COLO829 (cell line): Measurements from ENCODE around the gene SNED1.
A peak's percentile ranks its signal among the peaks of the same experiment; 100 is the strongest.

Experiments
- DNase-seq: peaks from one replicate; pipeline ENCODE4 v3.0.0; 2012; ENCODE audit warnings: low spot score

Gene SNED1

DNA sequence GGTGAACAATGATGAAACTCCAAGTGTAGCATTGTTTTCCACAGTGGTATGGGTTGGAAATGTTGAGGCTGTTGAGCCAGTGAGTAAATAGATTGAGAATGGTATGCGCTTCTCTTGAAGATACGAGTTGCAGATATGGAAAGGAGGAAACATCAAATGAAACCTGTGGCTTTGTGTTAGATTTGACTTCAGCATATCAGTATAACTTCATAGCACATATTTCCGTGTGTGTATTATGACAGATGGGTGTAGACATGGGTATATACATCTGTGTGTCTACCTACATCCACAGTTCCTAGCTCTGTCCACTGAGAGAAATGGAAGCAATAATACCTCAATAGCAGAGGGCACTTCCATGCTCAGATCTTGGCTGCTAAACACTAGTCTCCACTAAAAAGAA, 8.0 kb downstream of the SNED1 start:
- no peak for DNase-seq

DNA sequence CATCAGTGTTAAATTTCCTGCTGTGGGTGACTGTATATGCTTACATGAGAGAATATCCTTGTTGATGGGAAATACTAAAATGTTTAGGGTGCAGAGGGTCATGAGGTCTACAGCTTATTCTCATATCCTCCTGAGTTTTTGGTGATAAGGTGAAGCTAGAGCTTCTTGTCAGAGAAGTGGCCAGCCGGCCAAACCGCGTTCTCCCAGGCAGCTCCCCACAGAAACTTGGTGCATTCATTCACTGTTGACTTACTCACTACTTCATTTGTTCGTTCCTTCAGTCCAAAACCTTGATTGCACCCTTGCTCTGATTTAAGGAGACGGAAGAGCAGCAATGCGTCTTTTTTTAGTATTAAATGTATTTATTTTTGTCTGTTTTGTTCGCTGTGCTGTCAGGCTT, 8.7 kb downstream of the SNED1 start:
- DNase-seq: no peak

DNA sequence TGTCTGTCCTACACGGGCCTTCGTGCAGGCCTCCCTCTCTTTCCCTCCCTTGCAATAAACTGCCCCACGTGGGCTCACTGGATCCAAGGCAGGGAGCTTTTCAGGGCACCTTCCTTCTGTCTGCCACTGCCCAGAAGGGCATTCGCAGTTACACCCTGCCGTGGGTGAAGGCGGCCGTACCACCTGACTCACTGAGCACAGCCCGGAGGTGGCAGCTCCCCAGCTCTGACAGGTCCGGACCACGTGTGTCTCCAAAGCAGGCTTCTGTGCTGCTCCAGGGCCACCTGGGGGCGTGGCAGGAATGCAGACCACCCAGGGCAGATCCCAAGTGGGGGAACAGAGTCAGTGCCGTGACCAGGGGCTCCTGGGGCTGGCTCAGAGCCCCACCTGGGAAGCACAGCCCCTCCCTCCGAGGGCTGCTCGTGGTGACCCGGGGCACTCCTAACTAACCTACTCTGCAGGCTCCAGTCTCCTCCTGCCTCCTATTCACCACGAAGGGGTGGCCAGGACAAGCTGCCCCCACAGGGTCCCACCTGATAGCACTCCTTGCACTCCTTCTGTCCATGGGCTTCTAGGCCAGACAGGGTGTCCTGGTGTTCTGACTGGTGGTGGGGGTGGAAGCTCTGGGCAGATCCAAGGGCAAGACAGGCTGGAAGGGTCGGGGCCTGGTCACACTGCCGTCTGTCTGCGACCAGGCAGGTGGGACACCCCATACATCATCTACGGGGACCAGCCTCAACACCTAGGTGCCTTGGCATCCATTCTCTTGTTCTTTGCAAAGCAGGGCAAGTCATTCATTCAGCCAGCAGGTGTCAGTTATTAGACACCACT, 9.7 kb downstream of the SNED1 start:
- DNase-seq: no peak

DNA sequence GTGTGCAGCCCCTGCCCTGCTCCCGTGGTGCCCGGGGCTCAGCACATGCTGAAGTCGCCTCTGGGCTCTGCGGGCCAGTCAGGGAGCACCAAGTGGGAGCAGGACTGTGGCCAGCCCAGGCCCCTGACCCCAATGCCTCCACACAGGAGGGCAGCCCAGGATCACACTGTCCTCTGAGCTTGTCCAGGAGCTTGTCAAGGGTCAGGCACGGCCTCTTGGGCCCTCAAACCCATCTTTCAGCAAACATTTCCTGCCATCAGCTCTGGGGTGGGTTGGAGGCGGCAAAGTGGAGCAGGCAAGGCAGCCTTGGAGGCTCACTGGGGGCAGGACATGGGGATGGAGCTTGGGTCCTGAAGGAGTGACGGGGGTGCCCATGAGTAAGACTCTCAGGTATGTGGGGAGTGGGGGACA, 10.3 kb downstream of the SNED1 start:
- no peak for DNase-seq

DNA sequence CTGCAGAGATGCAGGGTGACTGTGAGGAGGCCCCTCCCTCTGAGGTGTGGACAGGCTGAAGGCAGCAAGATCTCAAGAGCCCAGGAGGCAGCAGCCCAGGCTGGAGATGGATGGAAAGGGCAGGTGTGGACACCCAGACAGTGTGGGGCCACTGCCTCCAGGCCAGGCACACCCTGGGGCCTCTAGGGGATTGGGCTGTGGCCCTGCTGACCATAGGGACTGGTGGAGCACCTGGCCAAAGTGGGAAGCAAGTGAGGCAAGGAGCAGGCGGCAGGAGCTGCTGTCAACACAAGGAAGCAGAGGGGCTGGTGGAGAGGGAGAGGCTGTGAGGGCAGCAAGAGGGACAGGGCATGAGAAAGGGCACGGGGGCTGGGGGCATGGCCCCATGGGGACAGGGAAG, 10.8 kb downstream of the SNED1 start:
- no peak for DNase-seq

DNA sequence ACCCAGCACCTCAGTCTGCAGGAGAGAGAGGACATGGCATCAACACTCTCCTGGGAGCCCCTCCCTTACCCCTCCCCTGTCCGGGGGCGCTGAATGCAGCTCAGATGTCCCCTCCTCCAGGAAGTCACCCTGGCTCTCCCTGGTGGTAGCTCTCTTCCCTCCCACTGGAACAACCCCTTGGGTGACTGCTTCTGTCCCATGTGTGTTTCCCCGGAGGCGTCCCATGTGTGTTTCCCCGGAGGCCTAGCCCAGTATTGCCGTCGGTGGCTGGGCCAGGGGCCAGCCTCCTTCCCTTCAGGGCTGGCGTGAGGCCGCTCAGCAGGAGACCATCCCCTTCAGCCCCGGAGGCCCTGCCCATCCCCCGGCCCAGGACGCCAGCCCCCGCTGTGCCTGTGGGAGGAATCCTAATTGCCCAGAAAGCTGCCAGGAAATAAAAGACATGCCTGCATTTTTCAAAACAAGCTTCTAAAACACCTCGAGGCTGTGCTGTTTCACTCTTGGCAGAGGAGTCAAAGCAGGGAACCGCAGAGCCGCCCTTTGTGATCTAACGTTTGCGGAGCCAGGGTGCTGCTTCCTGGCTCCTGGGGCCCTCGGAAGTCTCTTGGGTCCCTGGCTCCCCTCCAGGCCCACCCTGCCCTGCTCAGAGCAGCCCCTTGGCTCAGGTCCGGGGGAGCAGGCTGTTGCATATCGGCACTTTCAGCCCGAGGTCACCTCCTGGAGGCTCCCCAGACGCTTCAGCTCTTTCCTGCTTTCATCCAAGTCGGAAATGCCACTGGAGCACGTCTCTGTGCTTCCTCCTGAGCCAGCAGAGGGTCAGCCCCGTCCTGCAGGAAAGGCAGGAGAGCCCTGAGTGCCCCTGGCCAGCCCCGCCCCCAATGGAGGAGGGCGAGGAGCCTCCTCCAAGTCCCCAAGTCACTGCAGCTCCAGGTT, 11.4 kb downstream of the SNED1 start:
- DNase-seq: peak; percentile 59

DNA sequence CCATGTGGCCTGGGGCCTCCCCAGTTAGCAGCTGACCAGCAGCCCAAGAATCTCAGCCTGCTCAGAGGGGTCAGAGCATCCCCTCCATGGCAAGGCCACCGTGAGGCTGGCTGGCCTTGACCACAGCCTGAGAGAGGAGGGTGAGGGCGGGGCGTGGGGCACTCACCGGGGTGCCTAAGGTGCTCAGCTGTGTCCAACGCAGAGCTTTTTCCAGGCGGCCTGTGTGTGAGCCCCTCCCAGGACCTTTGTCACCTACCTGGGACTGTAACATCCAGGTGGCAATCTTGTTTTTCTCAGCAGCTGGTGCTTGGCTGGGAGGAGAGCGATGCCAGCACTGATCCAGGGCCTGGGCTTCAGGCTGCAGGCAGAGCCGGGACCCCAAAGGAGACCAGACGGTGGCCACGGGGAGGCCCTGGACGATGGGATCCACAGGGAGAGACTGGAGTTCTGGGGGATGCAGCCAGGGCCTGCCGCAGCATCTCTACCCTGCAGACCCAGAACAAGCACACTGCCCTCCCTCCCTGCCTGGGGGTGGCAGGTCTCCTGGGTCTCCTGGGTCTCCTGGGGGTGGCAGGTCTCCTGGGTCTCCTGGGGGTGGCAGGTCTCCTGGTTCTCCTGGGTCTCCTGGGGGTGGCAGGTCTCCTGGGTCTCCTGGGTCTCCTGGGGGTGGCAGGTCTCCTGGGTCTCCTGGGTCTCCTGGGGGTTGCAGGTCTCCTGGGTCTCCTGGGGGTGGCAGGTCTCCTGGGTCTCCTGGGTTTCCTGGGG, 12.3 kb downstream of the SNED1 start:
- no peak for DNase-seq

DNA sequence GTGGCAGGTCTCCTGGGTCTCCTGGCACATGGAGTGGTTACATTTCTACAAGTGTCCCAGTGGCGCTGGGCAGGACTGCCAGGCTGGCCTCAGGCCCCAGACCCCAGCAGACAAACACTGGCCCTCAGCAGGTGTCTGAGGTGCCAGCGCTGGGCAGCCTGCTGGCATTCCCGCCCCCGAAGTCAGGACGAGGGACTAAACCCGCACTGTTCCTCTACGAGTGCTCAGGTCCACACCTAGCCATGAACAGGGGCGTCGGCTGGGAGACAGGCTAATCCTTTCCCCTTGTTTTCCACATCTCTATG, 12.8 kb downstream of the SNED1 start:
- DNase-seq: no peak

DNA sequence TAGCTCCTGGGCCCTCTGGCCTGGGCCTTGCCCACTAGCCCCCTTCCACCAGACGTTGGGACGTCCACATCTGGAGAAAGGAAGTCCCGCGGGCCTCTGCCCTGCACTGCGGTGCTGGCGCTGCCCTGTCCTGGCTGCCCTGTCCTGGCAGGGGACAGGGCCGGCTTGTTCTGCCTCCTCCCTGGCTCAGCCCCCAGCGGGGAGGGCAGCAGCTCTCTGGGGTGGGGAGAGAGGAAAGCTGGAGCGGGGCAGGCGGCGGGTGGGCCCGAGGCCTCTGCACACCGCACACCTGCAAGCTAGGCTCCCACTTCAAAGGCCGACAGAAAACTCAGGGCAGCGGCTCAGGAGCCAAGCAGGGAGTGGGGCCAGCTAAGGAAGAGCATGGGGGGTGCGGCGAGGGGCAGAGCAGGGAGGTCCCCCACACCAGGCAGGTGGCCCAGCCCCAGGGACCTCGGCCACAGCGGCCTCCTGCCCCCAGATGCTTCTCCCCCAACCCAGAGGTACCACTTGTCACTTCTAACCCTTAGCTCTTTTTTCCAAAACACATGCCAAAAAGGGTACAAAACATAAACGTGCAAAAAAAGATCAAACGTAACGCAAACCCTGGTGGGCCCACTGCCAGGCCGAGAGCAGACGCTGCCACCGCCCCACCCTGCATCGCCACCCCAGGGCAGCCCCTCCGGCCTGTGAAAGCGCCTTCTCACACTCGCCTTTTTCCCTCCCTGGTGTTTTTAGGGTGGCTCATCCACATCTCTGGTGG, 13.5 kb downstream of the SNED1 start:
- no peak for DNase-seq

DNA sequence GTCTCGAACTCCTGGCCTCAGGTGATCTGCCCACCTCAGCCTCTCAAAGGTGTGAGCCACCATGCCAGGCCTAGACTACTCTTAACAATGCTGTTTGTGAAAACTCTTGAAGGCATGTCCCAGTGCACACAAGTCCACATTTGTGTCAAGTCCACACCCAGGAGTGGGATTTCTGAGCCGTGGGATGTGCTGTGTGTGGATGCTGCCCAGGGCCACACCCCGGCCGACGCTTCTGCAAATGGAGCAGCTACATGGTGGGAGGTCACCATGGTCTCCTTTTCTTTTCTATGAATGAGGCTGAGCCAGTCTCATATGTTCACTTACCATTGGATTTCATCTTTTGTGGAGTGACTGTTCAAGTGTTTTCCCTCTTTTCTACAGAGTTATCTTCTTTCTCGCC, 15.8 kb downstream of the SNED1 start:
- DNase-seq: no peak

DNA sequence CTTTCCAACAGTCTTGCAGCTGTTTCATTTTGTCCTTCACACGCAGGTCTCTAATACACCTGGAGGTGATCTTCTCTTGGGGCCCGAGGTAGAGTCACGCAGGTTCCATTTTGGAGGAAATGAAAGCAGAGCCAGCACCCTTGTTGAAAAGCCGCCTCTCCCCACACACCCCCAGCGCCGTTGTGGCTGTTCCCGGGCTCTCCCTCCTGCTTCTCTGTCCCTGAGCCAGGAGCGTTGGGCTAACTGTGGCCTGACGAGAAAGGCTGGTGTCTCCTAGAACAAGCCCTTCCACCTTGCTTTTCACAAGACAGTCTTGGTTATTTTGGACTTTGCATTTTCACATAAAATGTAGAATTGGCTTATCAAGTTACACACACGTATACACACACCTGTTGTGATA, 16.3 kb downstream of the SNED1 start:
- no peak for DNase-seq

DNA sequence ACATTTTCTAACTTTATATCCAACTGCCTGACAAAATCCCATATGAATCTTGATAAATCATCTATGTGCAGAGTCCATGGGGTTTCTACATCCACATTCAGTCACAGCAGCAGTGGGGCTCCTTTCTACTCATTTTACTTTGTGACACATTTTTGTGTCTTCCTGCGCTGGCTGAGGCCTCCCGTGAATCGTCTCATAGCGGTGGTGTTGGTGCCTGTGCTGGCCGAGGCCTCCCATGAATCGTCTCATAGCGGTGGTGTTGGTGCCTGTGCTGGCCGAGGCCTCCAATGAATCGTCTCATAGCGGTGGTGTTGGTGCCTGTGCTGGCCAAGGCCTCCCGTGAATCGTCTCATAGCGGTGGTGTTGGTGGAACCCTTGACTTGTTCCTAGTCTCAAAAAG, 17.0 kb downstream of the SNED1 start:
- no peak for DNase-seq

DNA sequence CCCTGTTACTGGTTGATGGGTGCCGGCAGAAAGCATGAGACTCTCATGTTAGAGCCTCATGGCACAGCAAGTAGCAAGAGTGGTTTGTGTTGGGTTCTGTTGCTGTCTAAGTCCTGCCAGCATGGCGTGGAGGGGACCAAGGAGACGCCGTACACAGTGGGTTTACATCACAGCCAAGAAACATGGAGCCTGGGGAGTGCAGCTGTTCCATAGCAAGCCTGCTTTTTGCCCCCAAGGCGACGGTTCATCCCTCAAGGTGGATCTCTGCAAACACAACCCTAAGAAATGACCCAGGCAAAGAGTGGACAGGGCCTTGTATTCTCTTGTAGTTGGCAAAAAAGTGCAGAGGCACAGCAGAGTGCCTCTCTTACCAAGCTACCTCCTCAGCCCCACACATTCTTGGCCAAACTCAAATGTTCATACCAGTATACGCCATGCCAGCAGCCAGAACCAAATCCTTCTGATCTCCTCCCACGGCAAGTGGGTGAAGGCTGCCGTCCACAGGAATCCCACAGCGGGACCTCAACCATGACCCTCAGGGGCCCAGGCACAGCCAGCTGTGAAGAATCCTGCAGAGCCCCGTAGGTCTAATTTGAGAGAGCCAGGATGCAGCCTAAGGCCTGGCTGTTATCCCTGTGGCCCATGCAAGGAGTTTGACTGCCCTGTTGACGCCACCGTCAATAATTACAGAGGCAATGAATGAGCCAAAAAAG, 19.0 kb downstream of the SNED1 start:
- no peak for DNase-seq

DNA sequence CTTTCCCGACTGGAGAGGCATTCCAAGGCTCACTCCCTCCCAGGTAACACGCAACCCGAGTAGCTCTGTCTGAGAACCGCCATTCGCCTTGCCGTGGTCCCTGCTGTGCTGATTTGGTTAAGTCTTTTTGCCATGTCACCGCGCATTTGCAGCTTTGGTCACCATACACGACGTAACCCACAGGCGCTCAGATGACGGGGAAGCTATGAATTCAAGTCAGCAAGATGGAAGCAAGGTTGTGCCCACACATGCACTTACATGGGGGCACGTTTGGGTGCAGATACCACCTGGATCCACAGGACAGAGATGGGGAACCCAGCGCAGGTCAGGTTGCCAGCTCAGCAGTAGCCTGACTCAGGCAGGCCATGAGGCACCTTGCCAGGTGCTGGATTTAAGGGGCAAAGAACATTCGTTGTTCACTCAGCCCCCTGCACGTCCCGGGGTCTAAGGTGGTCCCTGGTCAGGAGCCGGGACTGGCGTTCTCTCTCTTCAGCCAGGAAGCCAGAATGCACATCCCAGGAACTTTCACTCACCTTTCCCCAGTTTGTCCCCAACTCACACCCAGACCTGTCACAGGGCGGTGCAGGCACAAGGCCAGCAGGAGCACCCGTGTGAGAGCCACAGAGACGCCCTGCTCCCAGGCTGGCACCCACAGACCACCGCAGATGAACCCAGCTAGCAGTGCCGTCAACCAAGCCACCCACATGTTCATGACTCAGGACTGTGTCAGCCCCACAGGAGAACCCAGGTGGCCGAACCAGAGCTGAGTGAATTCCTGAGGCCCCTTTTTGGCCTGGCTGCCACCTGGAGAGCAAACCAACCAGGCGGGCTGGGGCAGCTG, 19.9 kb downstream of the SNED1 start:
- no peak for DNase-seq

DNA sequence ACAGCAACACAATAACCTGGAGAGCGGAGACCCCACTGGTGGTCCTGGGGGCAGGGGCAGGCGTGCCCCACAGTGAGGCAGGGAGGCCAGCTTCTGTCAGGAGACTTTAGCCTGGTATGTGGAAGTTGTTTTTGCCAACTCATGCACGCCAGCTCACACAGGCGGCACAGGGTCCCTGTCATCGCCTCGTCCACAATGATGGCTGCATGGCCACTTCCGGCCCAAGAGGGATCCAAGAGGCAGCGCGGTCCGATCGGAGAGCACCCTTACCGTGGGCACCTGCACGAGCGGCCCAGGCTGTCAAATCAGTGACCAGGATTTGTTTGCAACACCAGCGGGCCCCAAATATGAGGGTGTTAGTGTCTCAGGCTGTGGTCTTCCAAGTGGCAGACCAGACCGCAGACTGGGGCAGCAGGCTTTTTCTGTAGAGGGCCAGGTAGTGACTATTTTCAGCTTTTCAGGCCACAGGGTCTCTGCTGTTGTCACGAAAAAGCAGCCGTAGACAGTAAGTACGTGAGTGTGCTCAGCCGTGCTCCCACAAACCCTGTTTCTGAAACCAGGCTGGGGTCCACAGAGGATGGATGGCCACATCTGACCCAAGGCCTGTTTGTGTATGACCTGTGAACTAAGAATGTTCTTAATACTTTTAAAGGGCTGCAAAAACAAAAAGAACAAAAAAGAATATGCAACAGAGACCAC, 21.2 kb downstream of the SNED1 start:
- DNase-seq: no peak

DNA sequence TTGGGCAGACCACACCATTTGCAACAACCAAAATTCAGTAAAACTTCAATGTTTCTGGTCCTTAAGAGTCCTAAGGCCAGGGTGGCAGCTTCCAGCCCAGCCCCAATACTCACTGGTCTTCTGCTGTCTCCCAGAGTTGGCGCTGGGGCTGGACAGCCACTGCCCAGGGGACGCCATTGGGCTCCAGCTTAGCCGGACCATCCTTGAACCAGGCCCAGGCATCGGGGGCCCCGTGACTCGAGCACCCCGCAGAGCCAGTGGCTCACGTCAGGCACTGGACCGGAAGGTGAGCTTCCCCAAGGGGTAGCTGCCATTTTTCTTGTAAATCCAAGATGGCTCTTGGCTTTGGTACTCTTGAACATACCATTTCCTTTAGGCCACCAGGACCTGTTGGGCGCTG, 21.8 kb downstream of the SNED1 start:
- DNase-seq: no peak

DNA sequence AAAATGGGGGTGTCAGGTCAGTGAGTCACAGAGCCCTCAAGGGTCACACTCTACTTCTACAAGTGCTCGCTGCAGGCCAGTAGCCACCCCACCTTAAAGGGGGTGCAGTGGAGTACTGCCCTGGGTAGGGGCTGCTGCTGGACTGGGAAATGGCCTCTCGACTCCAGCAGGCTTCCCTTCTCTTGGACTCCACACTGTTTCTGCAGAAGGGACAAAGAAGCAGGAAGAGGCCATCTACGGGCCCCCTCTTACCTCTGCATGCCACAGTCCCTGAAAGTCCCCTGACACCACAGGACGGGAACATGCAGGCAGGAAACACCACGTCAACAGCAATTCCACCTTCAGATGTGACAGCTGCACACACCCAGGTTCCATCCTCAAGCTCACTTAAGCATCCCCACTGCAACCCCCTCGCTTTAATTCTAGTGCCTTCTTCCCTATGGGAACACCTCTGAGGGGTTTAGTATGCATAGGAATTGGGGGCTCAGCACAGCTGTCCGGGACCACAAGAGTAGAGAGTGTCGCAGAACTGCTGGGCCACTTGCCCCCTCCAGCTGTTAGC, 22.3 kb downstream of the SNED1 start:
- no peak for DNase-seq

DNA sequence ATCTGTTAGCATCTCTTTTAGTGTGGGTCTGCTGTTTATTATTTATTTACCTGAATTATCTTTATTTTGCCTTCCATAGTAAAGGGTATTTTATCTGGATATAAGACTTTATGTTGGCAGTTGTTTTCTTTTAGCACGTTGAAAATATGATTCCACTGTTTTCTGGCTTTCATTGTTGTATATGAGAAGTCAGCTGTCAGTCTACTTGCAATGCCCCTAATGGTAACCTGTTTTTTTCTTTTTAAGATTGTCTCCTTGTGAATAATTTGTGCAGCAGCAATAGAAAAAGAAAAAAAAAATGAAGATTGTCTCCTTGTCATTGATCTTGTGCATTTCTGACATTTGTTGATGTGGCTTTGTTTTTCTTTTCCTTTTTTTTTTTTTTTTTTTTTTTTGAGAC, 27.2 kb downstream of the SNED1 start:
- DNase-seq: no peak

DNA sequence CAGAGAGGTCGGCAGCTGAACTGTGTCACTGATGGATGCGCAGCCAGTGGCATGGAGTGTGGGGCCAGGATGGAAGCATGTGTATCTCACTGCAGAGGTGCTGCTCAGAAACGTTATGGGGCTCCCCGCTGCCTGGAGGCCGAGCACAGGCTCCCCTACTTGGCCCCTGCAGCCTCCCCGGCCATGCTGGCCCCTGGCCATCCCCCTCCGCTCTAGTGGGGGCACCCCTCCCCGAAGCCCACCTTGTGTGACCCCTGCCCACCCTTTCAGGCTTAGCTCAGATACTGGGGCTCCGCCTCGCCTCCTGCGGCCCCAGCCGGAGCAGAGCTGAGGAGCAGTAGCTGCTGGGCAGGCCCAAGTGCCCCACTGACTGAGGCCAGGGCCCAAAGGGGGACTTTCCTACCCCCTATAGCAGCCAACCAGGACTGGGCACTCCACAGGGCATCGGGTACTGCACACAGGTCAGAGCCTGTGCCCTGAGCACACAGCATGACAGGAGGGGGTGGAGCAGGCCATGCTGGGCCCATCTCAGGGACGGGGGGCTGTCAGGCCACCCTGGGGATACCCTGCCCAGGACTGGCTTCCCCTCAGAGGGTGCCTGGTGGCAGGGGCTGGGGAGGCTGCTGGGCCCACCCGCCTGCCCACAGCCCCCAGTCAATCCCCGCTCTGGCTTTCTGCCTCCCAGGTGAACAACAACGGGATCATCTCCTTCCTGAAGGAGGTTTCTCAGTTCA, 31.3 kb downstream of the SNED1 start:
- no peak for DNase-seq
